SK-N-SH treated with all-trans-retinoic acid at 6 μM for 48 hours (cell line): Measurements from ENCODE around the gene ALG2.

Experiments
- ATAC-seq: fragments of 200-7000 bp; cut with Tn5 transposase; 3 replicates; pipeline ENCODE4 v1.9.1; 2020; ENCODE audit warnings: mild to moderate bottlenecking, moderate library complexity
- BACH2 ChIP-seq: fragments of 250-450 bp; sonication (Bioruptor Pico); IDR thresholded peaks from 2 replicates; pipeline ENCODE4 v1.9.0; 2021; ENCODE audit warnings: mild to moderate bottlenecking, borderline replicate concordance
- ZFP3 ChIP-seq: fragments of 250-450 bp; sonication (Bioruptor Pico); IDR thresholded peaks from 2 replicates; pipeline ENCODE4 v1.5.0; 2020; ENCODE audit warnings: mild to moderate bottlenecking, moderate library complexity

ALG2 gene

DNA sequence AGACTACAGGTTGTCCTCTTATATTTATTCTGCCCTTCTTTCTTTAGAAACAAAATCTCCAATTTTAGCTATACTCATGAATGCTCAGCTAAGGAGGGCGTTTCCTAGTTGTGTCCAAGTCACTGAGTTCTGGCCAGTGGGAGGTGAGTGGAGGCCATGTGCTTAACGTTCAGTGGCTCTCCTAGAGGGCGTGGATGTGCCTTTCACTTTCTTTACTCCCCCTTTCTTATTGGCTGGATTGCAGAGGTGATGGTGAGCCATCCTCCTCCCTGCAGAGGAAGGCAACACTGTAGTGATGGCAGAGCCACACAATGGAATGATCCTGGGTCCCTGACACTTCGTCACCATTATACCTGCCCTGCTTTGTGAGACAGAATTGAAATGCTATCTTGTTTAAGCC is 54.6 kb downstream of the ALG2 start:
- TF ChIP-seq ZFP3 (CRISPR knock-in tag) (no peak), BACH2 (no peak)
- no peak for ATAC-seq
